Embryonic facial prominence (tissue), 1 donor: Measurements from ENCODE around the gene ARL9.
A peak's percentile ranks its signal among the peaks of the same experiment; 100 is the strongest.
"Not testable (repeated sequence)": the region's sequence is repeated elsewhere in the genome, so short reads cannot be mapped to it uniquely, and the experiment has no call there.

Experiments
- DNase-seq: peaks from one replicate; pipeline ENCODE4 v3.0.0-alpha.2; 2016; ENCODE audit errors: extremely low spot score

Gene ARL9

DNA sequence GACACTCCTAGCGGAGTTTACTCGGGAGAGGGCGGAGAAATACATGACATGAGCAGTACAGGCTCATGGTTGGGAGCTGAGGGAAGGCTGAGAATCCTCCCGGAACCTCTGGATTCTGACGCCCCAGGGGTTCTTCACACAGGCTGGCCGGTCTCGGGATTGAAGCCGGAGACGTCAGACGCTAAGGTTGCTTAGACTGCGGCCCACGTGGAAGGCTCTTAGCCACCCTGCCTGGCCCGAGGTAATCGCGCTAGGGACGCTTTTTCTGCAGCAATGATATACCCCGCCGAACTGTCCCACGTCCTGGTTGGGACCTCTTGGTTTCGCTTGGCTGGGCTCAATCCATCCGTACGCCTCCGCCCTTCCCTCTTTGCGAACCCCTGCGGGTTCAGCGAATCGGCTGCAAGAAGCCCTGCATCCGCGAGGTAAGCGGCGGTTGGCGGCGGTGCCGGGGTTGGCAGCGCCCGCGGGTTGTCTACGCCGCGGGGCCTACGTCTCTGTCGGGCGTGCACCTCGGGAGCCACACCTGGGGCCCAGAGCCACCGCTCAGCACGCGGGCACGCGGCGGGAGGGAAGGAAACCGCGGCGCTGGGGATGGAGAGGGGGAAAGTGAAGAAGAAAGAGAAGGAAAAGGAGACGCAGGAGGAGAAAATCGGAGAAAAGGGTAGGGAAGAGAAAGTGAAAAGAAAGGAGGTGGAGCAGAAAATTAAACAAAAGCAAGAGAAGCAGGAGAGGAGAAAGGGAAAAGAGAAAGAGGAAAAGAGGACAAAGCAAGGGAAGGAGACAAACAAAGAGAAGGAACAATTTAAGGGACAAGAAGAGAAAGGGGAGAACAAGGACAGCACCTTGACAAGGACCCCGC is at the start of gene ARL9:
Gene ARL9, plus strand, starts transcription at position 523 of the 862 bp plus-strand sequence. Its CDS starts 72 bp downstream, at position 595.
- no peak for DNase-seq

- no peak for DNase-seq
Observed at GRCh38 chr4:56460085-56460484, 45.5 kb upstream of the ARL9 start.

DNA sequence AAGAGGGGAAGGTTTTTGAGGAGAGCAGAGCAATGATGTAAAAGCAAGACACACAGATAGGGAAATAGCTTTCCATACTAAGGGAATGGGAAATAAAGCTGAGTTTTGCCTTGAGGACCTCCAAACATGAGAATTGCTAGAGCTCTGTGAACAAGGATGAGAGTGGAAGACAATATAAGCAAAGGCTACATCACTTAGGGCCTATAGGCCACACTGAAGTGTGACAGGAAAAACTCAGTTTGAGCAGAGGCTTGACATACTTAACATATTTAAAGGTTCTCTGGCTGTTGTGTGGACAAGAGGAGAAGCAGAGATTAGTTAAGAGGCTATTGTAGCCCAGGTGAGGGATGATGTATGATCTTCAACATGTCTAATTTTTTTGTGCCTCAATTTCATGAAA is 43.4 kb upstream of the ARL9 start:
- DNase-seq = no peak

- DNase-seq = no peak
Observed at GRCh38 chr4:56463711-56464110, 41.9 kb upstream of the ARL9 start.

GRCh38 chr4:56464581-56464980 is 41.0 kb upstream of the ARL9 start:
- DNase-seq = no peak

DNA sequence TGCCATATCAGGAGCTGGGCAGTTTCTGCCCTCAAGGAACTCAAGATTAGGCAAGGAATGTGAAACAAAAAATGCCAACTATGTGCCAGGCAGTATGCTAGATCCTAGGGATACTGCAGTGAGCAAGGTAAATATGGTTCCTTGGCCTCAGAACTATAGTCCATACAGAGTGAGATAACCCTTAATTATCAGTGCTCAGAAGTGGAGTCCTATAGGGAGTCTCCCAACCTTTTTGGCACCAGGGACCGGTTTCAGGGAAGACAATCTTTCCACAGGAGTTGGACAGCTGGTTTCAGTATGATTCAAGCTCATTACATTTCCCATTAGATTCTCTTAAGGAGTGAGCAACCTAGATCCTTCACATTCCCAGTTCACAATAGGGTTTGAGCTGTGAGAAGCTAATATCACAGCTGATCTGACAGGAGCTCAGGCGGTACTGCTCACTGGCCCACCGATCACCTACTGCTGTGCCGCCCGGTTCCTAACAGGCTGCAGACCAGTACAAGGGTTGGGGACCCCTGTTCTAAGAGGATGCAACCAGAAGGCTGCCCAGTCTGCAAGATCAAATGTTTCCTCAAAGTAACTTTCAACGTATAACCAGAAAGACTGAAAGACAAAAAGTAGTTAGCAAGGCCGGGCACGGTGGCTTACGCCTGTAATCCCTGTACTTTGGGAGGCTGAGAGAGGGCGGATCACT is 39.8 kb upstream of the ARL9 start:
- DNase-seq = no peak

DNA sequence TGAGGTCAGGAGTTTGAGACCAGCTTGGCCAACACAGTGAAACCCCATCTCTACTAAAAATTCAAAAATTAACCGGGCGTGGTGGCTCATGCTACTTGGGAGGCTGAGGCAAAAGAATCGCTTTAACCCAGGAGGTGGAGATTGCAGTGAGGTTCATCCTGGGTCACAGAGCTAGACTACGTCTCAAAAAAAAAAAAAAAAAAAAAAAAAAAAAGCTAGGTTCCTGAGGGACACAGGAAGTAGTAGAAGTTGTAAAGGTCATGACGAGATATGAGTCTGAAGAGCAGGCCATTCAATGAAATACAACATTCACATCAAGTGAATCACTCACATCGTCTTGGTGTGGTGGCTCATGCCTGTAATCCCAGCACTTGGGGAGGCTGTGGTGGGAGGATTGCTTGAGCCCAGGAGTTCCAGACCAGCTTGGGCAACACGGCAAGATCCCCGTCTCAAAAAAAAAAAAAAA is 39.3 kb upstream of the ARL9 start:
- not testable (repeated sequence) for DNase-seq

DNA sequence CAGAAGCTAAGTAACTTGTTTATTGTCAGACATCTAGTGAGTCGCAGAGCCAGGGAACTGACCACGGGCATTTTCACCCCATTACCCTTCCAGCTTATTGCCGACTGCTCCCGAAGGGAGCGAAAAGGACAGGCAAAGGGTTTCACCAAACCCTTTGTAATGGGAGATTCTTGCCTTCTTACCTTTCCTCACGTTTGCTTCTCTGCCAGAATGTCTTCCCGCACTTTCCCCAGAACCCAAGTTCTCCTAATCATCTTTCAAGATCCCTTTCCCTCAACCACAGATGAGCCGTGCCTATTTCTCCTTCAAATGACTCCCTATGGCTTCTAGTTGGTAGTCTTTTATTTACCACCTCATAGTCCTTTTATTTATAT is 38.7 kb upstream of the ARL9 start:
- DNase-seq = no peak

DNA sequence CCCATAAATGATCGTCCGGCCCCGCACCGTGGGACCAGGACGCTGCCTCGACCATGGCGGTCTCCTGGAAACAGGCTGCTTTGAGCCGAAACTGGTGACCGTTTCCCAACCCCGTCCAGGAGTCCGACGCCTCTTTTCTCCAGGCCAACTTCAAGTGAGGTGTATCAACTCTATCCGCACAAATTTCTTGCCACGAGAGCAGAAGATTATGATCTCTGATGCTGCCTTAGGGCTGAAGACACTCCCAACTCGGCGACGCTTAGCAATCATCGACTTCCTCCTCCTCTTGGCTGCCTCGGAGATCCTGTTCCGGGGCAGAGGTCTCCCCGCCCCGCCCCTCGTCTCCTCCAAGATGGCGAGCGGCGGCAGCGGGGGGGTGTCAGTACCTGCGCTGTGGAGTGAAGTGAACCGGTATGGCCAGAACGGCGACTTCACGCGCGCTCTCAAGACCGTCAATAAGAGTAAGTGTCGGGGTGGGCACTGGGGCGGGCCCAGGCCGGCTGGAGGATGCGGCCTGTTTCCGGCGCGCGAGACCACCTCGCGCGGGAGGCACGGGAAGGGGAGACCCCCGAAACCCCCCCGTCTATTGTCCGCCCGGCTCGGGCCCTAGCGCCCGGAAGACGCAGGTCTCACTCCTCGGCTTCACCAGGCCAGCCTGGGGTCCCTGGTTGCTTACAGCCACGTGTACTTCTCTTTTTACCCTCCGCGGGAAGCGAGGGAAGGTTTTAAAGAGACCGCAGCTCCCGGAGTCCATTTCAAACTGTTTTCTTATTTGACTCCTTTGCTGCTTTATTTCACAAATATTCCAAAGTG is 38.1 kb upstream of the ARL9 start, which contains the start of gene SRP72:
Gene SRP72, plus strand, starts transcription at position 334 of the 813 bp plus-strand sequence. Its CDS starts 19 bp downstream, at position 353.
- peak; percentile 91 for DNase-seq

GRCh38 chr4:56468097-56468422 is 37.5 kb upstream of the ARL9 start:
- peak; percentile 12 for DNase-seq

- DNase-seq = no peak
Observed at GRCh38 chr4:56469489-56470210, 35.9 kb upstream of the ARL9 start.

DNA sequence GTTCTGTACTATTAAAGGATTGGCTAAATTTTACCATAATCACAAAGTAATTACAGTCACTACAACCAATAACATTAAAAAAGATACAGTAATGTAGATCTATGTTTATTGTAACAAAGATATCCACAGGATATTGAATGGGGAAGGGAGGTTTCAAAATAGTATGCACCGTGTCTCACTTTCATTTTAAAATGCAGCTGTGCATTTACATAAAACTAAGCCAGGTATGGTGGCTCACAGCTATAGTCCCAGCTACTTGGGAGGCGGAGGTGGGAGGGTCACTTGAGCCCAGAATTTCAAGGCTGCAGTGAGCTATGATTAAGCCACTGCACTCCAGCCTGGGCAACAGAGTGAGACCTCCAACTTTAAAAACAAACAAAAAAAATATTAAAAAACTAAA is 29.7 kb upstream of the ARL9 start:
- DNase-seq = no peak

GRCh38 chr4:56477192-56477702 is 28.3 kb upstream of the ARL9 start:
- DNase-seq = no peak

DNA sequence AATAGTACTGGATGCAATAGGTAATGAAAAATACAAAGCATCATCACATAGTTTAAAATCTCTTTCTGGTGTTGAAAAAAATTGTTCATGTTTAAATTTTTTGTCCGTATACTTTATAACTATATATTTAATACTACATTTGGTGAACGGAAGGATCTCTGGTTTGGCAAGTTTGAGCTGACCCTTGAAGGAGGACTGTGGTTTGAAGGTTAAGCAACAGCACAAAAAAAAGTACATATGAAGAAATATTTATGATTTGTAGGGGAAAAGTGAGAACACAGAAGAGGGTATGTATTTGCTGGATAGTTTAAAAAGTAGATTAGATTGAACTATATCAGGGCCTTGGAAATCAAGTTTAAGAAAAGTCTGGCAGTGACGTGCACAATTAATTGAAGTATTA is 24.9 kb upstream of the ARL9 start:
- no peak for DNase-seq

DNA sequence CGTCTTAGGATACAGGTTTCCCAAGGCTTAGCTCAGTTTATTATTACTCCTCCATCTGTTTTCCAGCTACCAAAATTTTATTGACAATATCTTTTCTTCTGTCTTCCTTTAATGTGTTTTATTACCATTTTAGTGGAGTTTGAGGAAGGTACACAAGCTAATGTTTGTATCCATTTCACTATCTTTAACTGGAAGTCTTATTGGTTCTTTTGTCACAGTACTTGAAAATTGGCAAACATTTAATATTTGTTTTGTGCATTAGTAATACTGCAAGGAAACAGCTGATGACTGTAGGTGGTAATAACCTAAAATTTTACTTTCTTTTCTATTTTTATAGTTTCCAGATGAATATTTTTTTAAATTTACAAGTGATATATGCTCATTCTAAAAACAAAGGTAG is 9.3 kb upstream of the ARL9 start:
- no peak for DNase-seq

DNA sequence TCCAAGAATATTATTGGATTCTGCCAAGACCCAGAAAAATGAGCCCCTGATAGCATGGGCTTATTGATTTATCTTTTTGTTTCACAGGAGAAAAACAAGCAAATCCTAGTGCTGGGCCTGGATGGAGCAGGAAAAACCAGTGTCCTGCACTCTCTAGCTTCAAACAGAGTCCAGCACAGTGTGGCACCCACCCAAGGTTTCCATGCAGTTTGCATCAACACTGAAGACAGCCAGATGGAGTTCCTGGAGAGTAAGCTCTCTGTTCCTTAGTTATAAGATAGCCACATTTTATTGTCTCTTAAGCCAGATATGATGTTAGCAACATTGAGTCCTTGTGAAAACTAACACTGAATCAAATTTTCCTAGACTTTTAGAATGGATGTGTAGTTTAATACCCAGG is 5.5 kb downstream of the ARL9 start:
- DNase-seq = no peak

- no peak for DNase-seq
Observed at GRCh38 chr4:56512166-56512565, 6.6 kb downstream of the ARL9 start.

- DNase-seq = no peak
Observed at GRCh38 chr4:56513517-56513916, 7.9 kb downstream of the ARL9 start.

- no peak for DNase-seq
Observed at GRCh38 chr4:56530269-56531148, 24.9 kb downstream of the ARL9 start.

GRCh38 chr4:56531149-56531770 is 25.7 kb downstream of the ARL9 start:
- no peak for DNase-seq
